NB4 (cell line): ENCODE measurements around the gene AP1M1.
"Not testable (repeated sequence)": the region's sequence is repeated elsewhere in the genome, so short reads cannot be mapped to it uniquely, and the experiment has no call there.

Experiments used
- DNase-seq: peaks from one replicate; pipeline ENCODE4 v3.0.0; 2010; ENCODE audit warnings: low read depth
- H3K4me3 ChIP-seq: one replicate; pipeline ENCODE4 v1.5.1; 2011; ENCODE audit warnings: mild to moderate bottlenecking, low read depth, low read length, moderate library complexity
- CTCF ChIP-seq: IDR thresholded peaks from one replicate; pipeline ENCODE4 v1.5.1; 2012; ENCODE audit warnings: low read depth, low read length
- MAX ChIP-seq: IDR thresholded peaks from 2 replicates; pipeline ENCODE4 v1.6.1; 2011; ENCODE audit warnings: low read depth, low read length
- MYC ChIP-seq: IDR thresholded peaks from 2 replicates; pipeline ENCODE4 v1.6.1; 2011; ENCODE audit warnings: low read depth, low read length
- POLR2A ChIP-seq: IDR thresholded peaks from 2 replicates; pipeline ENCODE4 v1.6.1; 2011; ENCODE audit warnings: mild to moderate bottlenecking; ENCODE audit not compliant: insufficient read length; ENCODE audit errors: extremely low read depth

AP1M1 gene

GRCh38 chr19:16281743-16282142, 84.0 kb downstream of the AP1M1 start:
- no peak for DNase-seq

GRCh38 chr19:16283210-16284061, 85.7 kb downstream of the AP1M1 start:
- TF ChIP-seq CTCF (no peak), MYC (no peak), POLR2A (peak; percentile 19), MAX (0 out of 2 replicates have a peak, but pooled peaks have one; percentile 39)
- H3K4me3 ChIP-seq: peak overlapping the region; percentile 29
- peak; percentile 79 for DNase-seq

More at GRCh38 chr19:16281743-16282142, 84.0 kb downstream of the AP1M1 start:
- TF ChIP-seq CTCF (no peak), MYC (no peak), MAX (no peak), POLR2A (no peak)
- H3K4me3 ChIP-seq: no peak overlapping the region

GRCh38 chr19:16284505-16284904, 86.8 kb downstream of the AP1M1 start:
- H3K4me3 ChIP-seq: no peak overlapping the region
- TF ChIP-seq MYC (no peak), MAX (no peak), CTCF (no peak), POLR2A (no peak)
- DNase-seq: no peak

- DNase-seq, H3K4me3 ChIP-seq: not testable (repeated sequence)
Measured at GRCh38 chr19:16285079-16285478, 87.4 kb downstream of the AP1M1 start.

GRCh38 chr19:16285769-16286498, 88.2 kb downstream of the AP1M1 start:
- TF ChIP-seq CTCF: no peak
- no peak for TF ChIP-seq MAX
- no peak for TF ChIP-seq POLR2A
- TF ChIP-seq MYC: no peak
- no peak overlapping the region for H3K4me3 ChIP-seq
- peak; percentile 45 for DNase-seq

- no peak for DNase-seq
- TF ChIP-seq MAX: no peak
- TF ChIP-seq POLR2A: no peak
- no peak for TF ChIP-seq MYC
- no peak for TF ChIP-seq CTCF
- H3K4me3 ChIP-seq: no peak overlapping the region
Measured at GRCh38 chr19:16288544-16288943, 90.8 kb downstream of the AP1M1 start.
